Pulmonary artery endothelial cell (primary cell): ENCODE results near the gene KMT5B. TPM values are rescaled to one million over a fixed set of nuclear protein-coding genes. Genes with fewer than 3 reads are reported as not detected.

Source experiments
- DNase-seq: peaks from one replicate; pipeline ENCODE4 v3.0.0-alpha.2; 2011; ENCODE audit warnings: low read depth, low spot score
- total RNA-seq: library from RNA; depleted of rRNA; stranded (reverse); fragments of >200 nt; gene quantifications from 2 replicates; pipeline ENCODE4 v1.2.3, GENCODE V29; 2014

Gene KMT5B
- total RNA-seq, 1 donor from 2014 or later: 17.6 TPM

- no peak for DNase-seq
Observed at GRCh38 chr11:68146010-68146540, 67.0 kb downstream of the KMT5B start.

- no peak for DNase-seq
Observed at GRCh38 chr11:68145120-68145866, 67.8 kb downstream of the KMT5B start.

- DNase-seq: no peak
Observed at GRCh38 chr11:68143310-68143689, 69.8 kb downstream of the KMT5B start.

GRCh38 chr11:68142441-68143309, 70.4 kb downstream of the KMT5B start:
- DNase-seq: no peak

- DNase-seq: no peak
Observed at GRCh38 chr11:68142028-68142412, 71.1 kb downstream of the KMT5B start.

- no peak for DNase-seq
Observed at GRCh38 chr11:68141246-68142027, 71.7 kb downstream of the KMT5B start.

- DNase-seq: no peak
Observed at GRCh38 chr11:68140496-68141245, 72.4 kb downstream of the KMT5B start.

GRCh38 chr11:68138237-68138636, 74.9 kb downstream of the KMT5B start:
- no peak for DNase-seq

GRCh38 chr11:68137833-68138232, 75.3 kb downstream of the KMT5B start:
- DNase-seq: no peak

GRCh38 chr11:68136866-68137265, 76.2 kb downstream of the KMT5B start:
- no peak for DNase-seq

- DNase-seq: no peak
Observed at GRCh38 chr11:68135161-68135560, 77.9 kb downstream of the KMT5B start.

- DNase-seq: no peak
Observed at GRCh38 chr11:68133761-68134160, 79.3 kb downstream of the KMT5B start.

- DNase-seq: no peak
Observed at GRCh38 chr11:68130121-68130520, 83.0 kb downstream of the KMT5B start.

- DNase-seq: no peak
Observed at GRCh38 chr11:68128682-68129327, 84.3 kb downstream of the KMT5B start.

- no peak for DNase-seq
Observed at GRCh38 chr11:68127714-68128681, 85.1 kb downstream of the KMT5B start.

GRCh38 chr11:68125164-68125563, 87.9 kb downstream of the KMT5B start:
- DNase-seq: no peak

- no peak for DNase-seq
Observed at GRCh38 chr11:68122936-68123539, 90.1 kb downstream of the KMT5B start.

GRCh38 chr11:68121067-68121899, 91.8 kb downstream of the KMT5B start, which contains the start of gene CHKA:
Gene CHKA, minus strand, starts transcription at chr11:68121388. Its CDS starts 211 bp downstream, at chr11:68121177.
- DNase-seq: peak; percentile 58
